ENCODE data around the gene CLRN3.

The CLRN3 gene, protein sequence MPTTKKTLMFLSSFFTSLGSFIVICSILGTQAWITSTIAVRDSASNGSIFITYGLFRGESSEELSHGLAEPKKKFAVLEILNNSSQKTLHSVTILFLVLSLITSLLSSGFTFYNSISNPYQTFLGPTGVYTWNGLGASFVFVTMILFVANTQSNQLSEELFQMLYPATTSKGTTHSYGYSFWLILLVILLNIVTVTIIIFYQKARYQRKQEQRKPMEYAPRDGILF

DNA sequence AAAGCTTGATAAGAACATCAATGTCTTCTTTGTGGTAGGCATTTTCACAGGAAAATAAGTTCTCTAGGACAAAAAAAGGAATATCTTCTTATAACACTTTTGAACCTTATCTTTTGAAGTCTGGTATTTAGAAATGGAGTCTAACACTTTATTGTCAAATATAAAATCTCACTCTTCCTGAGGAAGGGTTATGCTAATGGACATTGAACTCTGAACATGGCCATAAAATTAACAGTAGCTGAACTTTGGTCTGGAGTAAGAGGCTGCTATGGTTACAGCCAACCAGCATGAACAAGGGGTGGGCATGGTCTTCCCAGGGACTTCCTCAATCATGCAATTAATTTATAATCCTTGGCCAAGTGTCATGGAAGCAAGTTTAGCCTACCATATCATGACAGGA, at the start of gene CLRN3:
Gene CLRN3, minus strand, starts transcription at position 199 of the 400 bp plus-strand sequence. Its CDS starts 157 bp downstream, at position 42.
- no peaks in the 10 kb centered on the region for H3K9me3 Mint-ChIP-seq
- ATAC-seq (replicated peaks; ENCODE audit: extremely low read depth, poor library complexity, severe bottlenecking) (no peak), DNase-seq (ENCODE audit: low spot score in 2 of 2) (no peak)
- H3K36me3 Mint-ChIP-seq (ENCODE audit: insufficient read depth) = no peaks in the 10 kb centered on the region
- H3K4me1 Mint-ChIP-seq = no peaks in the 10 kb centered on the region
- H3K27me3 Mint-ChIP-seq = peaks cover 34% of the 10 kb centered on the region
- no peak within 1 kb of the TSS for H3K4me3 Mint-ChIP-seq
- H3K27ac Mint-ChIP-seq (ENCODE audit: low read depth) = no peak within 1 kb of the TSS

DNA sequence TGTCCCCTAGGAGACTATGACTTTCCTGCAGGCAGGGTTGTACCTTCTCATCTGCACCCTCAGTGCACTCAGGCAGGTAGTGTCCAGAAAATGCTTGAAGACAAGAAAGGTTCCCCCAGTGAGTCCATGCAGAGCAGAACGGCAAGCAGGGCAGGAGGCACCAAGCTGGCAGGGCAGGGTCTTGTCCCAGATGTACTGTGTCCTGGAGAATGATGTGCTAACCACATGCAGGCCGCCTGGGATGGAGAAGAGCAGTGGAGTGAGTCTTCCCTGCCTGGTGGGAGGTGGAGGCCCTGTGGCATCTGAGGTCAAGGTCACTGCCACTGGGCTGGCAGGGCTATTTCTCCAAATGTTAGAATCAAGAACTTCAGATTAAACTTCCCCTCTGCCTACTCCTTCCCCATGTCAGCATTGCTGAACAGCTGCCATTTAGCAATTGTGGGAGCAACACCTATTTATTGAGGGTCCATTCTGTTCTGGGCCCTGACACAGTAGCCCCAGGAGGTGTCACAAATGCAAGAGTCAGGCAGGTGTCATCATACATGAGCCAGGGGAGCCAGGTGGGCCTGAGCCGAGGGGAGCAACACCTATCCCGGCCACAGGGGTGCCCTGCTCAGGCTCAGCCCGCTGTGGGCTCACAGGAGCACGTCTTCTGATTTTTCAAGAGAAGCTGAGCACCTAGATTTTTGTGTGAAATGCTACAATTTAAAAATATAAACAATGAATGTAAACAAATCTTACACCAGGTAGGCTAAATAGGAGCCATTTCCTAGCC, 48.3 kb upstream of the CLRN3 start:
- Mint-ChIP-seq H3K9me3 (no peaks in the 10 kb centered on the region), H3K27ac (ENCODE audit: low read depth) (no peak overlapping the region), H3K4me3 (no peak overlapping the region), H3K4me1 (no peaks in the 10 kb centered on the region), H3K36me3 (ENCODE audit: insufficient read depth) (no peaks in the 10 kb centered on the region), H3K27me3 (peaks cover 50% of the 10 kb centered on the region)
- ATAC-seq (replicated peaks; ENCODE audit: extremely low read depth, poor library complexity, severe bottlenecking) = no peak
- no peak for DNase-seq (ENCODE audit: low spot score in 2 of 2)

DNA sequence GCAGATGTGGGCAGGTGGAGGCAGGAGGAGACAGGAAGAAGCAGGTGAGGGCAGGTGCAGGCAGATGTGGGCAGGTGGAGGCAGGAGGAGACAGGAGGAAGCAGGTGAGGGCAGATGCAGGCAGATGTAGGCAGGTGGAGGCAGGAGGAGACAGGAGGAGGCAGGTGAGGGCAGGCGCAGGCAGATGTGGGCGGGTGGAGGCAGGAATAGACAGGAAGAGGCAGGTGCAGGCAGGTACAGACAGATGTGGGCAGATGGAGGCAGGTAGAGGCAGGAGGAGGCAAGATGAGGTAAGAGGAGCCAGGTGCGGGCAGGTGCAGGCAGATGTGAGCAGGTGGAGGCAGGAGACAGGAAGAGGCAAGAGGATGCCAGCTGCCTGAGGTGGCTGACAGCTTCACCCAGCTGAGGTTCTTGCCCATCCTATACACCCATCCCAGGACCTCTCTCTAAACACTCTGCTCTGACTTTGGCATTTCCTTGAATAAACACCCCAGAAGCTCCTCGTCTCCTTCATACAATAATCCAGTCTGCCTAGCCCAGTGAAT, 47.1 kb upstream of the CLRN3 start:
- Mint-ChIP-seq H3K36me3 (ENCODE audit: insufficient read depth) (no peaks in the 10 kb centered on the region), H3K4me1 (no peaks in the 10 kb centered on the region), H3K27ac (ENCODE audit: low read depth) (no peak overlapping the region), H3K9me3 (no peaks in the 10 kb centered on the region), H3K4me3 (no peak overlapping the region), H3K27me3 (peaks cover 61% of the 10 kb centered on the region)
- no peak for DNase-seq (ENCODE audit: low spot score in 2 of 2)
- no peak for ATAC-seq (replicated peaks; ENCODE audit: extremely low read depth, poor library complexity, severe bottlenecking)

DNA sequence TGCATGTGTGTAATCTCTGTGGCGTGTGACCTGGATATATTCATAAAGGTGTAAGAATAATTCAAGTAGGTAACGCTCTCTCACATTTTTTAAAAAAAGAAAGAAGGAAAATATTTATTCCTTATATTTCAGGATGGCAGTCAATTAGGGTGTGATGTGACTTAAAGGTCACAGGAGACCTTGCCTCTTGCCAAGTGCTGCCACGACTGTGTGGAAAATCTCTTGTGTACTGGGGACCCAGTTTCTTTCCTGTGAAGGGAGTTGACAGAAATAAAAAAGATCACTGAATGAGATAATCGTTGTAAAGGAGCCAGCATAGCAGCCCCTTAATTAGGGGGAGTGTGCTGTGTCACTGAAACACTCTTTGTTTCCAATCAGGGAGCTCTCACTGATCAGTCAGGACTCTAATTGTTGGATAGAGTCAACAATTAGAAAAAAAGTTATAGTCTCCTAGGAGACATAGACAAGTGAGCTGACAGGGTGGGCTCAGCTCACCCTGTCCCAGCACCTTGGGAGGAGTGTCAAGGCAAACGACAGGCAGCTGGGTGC, 45.2 kb upstream of the CLRN3 start:
- no peaks in the 10 kb centered on the region for H3K4me1 Mint-ChIP-seq
- no peak overlapping the region for H3K27ac Mint-ChIP-seq (ENCODE audit: low read depth)
- DNase-seq (ENCODE audit: low spot score in 2 of 2) (no peak), ATAC-seq (replicated peaks; ENCODE audit: extremely low read depth, poor library complexity, severe bottlenecking) (no peak)
- H3K9me3 Mint-ChIP-seq = no peaks in the 10 kb centered on the region
- H3K4me3 Mint-ChIP-seq = no peak overlapping the region
- H3K36me3 Mint-ChIP-seq (ENCODE audit: insufficient read depth) = no peaks in the 10 kb centered on the region
- H3K27me3 Mint-ChIP-seq = peaks cover 61% of the 10 kb centered on the region

DNA sequence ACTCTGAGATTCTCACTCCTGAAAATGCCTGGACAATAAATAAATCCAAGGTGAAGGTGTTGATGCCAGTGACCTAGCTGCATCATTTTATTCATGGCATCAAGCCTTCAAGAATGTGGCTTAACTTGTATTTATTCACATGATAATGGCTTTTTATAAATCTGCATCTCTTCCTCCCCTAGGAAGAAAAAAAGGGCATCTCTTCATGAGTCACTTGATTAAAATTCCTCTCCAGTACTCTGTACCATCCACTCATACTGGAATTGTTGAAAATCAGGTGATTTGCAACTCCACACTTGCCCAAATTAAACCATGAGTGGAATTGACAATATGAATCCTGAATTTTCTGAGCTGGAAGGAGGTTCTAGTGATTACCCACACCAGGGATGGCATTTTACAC, 44.3 kb upstream of the CLRN3 start:
- Mint-ChIP-seq H3K27ac (ENCODE audit: low read depth) (no peak overlapping the region), H3K27me3 (peaks cover 51% of the 10 kb centered on the region), H3K4me3 (no peak overlapping the region), H3K36me3 (ENCODE audit: insufficient read depth) (no peaks in the 10 kb centered on the region), H3K9me3 (no peaks in the 10 kb centered on the region), H3K4me1 (no peaks in the 10 kb centered on the region)
- DNase-seq (ENCODE audit: low spot score in 2 of 2) = no peak
- no peak for ATAC-seq (replicated peaks; ENCODE audit: extremely low read depth, poor library complexity, severe bottlenecking)

DNA sequence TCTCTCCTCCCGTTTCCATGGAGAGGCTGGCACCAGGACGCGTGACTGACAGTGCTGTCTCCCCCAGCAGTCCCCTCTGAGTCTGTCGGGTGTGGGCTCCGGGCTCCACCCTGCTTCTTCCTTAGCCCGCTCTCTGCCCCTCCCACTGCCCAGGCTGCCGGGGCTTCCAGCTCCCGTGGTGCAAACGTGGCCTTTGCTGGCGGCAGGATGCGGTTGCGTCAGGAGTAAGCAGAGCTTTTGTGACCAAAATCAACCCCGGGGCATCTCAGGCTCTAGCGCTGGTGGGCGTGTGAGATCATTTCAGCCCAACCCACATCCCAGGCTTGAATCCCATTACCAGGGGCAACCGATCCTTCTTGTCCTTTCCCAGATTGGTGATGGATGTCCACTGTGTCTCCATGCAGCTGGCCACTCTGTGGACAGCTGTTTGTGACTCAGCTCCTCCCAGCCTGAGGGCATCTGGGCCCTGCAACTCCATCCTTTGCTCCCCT, 42.4 kb upstream of the CLRN3 start:
- peak overlapping the region; percentile 41 for H3K4me3 Mint-ChIP-seq
- no peaks in the 10 kb centered on the region for H3K4me1 Mint-ChIP-seq
- H3K27ac Mint-ChIP-seq (ENCODE audit: low read depth) = no peak overlapping the region
- no peaks in the 10 kb centered on the region for H3K9me3 Mint-ChIP-seq
- DNase-seq (ENCODE audit: low spot score in 2 of 2) (no peak), ATAC-seq (replicated peaks; ENCODE audit: extremely low read depth, poor library complexity, severe bottlenecking) (peak; percentile 43)
- H3K36me3 Mint-ChIP-seq (ENCODE audit: insufficient read depth) = no peaks in the 10 kb centered on the region
- peaks cover 41% of the 10 kb centered on the region for H3K27me3 Mint-ChIP-seq

DNA sequence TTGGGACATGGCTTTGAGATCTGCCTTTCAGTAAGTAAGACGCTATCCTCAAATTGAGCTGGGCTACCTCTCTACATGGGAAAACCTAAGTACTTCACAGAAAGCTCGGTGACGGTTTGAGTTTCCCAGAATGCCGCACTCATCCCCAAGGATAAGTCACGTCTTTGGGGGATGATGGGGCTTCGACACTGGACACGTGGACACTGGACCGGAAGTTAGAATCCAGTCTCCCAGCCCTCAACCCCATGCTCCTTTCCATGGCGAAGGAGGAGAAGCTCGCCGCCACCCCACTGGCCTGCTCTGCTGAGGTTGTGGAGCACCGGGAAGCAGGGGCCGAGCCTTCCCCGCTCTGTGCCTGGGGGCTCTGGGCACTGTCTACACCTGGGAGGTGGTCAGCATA, 41.6 kb upstream of the CLRN3 start:
- no peak overlapping the region for H3K4me3 Mint-ChIP-seq
- no peaks in the 10 kb centered on the region for H3K36me3 Mint-ChIP-seq (ENCODE audit: insufficient read depth)
- no peaks in the 10 kb centered on the region for H3K4me1 Mint-ChIP-seq
- H3K9me3 Mint-ChIP-seq = no peaks in the 10 kb centered on the region
- no peak overlapping the region for H3K27ac Mint-ChIP-seq (ENCODE audit: low read depth)
- DNase-seq (ENCODE audit: low spot score in 2 of 2) (no peak), ATAC-seq (replicated peaks; ENCODE audit: extremely low read depth, poor library complexity, severe bottlenecking) (no peak)
- H3K27me3 Mint-ChIP-seq = peaks cover 34% of the 10 kb centered on the region

DNA sequence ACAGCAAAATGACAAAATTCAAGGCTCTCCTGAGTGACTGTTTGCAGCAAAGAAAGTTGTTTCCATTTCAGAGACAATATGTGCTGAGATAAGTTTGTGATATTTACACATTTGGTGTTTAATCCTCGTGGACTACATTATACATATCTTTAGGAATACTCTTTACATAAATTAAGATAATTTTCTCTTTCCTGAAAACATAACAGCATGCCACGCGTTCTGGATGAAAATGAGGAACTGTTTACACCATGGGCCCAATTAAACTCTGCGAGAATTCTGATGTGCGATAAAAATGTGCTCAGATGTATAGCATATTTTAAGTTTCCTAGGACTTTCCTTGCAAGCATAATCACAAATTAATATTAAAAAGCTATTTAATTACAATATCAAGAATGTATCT, 40.5 kb upstream of the CLRN3 start:
- ATAC-seq (replicated peaks; ENCODE audit: extremely low read depth, poor library complexity, severe bottlenecking) (no peak), DNase-seq (ENCODE audit: low spot score in 2 of 2) (no peak)
- Mint-ChIP-seq H3K4me1 (no peaks in the 10 kb centered on the region), H3K9me3 (no peaks in the 10 kb centered on the region), H3K36me3 (ENCODE audit: insufficient read depth) (no peaks in the 10 kb centered on the region), H3K4me3 (no peak overlapping the region), H3K27me3 (peaks cover 24% of the 10 kb centered on the region), H3K27ac (ENCODE audit: low read depth) (no peak overlapping the region)

DNA sequence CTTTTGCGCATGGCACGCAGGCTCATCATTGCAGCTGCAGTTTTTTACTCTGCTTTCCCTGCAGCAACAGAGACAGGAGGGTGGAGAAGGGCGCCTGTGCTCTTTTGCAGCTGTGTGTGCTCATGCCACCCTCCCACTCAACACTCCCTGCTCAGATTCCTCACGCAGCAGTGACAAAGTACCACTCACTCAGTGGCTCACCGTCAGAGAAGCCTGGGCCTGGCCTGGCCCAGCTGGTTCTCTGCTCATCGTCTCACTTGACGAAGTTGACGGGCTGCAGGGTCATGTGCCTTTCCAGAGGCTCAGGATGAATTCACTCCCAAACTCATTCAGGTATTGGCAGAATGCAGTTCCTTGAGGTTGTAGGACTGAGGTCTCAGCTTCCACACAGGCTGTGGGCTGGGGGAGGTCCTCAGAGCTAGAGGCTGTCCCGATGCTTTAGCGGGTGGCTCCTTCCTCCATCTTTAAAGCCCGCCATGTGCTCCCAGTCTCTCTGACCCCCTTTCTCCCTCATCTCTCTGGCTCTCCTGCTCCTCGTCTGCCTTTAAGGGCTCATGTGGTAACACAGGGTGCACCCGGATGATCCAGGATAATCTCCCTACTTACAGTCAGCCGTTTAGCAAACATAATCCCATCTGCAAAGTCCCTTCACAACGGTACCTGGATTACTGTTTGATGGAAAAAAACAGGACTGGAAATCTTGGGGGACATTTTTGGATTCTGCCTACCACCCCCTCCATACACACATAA, 40.0 kb upstream of the CLRN3 start:
- Mint-ChIP-seq H3K9me3 (no peaks in the 10 kb centered on the region), H3K4me3 (no peak overlapping the region), H3K36me3 (ENCODE audit: insufficient read depth) (no peaks in the 10 kb centered on the region), H3K27ac (ENCODE audit: low read depth) (no peak overlapping the region), H3K27me3 (peaks cover 24% of the 10 kb centered on the region), H3K4me1 (no peaks in the 10 kb centered on the region)
- ATAC-seq (replicated peaks; ENCODE audit: extremely low read depth, poor library complexity, severe bottlenecking) = no peak
- no peak for DNase-seq (ENCODE audit: low spot score in 2 of 2)

DNA sequence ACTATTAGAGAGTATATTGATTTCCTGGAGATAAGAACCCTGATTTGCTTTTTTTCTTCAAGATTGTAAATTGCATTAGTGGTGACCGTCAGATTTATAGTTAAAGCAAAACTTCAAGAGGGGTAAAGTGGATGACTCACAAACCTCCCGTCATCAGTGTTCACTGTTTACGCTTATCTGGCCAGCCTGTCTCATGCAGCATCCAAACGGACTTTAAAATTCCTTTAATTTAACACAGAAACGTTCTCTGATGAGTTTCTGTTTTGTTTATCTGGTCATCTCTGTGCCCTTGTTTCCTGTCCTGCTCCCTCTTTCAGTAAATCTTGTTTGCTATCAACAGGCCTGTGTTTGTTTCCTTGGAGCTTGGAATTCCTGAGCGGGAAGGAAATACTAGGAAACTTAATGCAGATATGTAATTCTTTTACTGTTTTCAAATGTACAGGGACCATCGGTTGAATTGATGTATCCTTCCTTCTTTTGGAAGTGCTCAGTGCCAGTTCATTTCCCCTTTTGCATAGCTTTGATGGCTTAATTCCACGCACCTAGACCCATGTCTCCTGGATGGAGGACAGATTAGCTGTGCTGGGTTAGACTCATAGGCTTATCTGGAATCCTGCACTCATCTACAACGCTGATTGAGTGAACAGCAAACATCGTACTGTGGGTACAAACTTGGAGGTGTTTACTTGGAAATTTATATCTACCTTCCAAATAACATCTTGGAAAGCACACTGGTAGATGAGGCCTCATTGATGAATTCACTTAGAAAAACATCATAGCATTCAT, 35.5 kb upstream of the CLRN3 start:
- H3K4me1 Mint-ChIP-seq = no peaks in the 10 kb centered on the region
- no peak overlapping the region for H3K4me3 Mint-ChIP-seq
- no peak for ATAC-seq (replicated peaks; ENCODE audit: extremely low read depth, poor library complexity, severe bottlenecking)
- DNase-seq (ENCODE audit: low spot score in 2 of 2) = no peak
- H3K27ac Mint-ChIP-seq (ENCODE audit: low read depth) = no peak overlapping the region
- no peaks in the 10 kb centered on the region for H3K27me3 Mint-ChIP-seq
- no peaks in the 10 kb centered on the region for H3K36me3 Mint-ChIP-seq (ENCODE audit: insufficient read depth)
- H3K9me3 Mint-ChIP-seq = no peaks in the 10 kb centered on the region

DNA sequence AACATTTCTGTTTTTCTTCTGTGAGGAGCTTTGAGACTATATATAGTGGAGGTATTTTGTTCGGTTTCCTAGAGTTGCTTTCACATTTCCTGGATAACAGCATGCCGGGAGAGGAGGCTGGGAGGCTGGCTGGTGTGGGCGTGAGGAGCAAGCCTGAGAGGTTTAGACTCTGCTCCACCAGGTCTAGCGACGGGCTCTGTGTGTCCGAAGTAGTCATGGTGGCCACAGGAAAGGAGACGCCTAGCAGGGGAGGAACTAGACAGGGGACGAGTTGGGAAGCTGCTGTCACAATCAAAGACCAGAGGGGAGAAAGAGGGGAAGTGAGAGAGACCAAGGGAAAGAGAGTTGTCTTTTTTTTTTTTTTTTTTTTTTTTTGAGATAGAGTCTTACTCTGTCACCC, 33.7 kb upstream of the CLRN3 start:
- Mint-ChIP-seq H3K36me3 (ENCODE audit: insufficient read depth) (no peaks in the 10 kb centered on the region), H3K4me3 (no peak overlapping the region), H3K9me3 (no peaks in the 10 kb centered on the region), H3K27ac (ENCODE audit: low read depth) (no peak overlapping the region), H3K4me1 (no peaks in the 10 kb centered on the region), H3K27me3 (no peaks in the 10 kb centered on the region)
- ATAC-seq (replicated peaks; ENCODE audit: extremely low read depth, poor library complexity, severe bottlenecking) (no peak), DNase-seq (ENCODE audit: low spot score in 2 of 2) (no peak)

Data from central memory CD8-positive, alpha-beta T cell (primary cell).